MM.1S (cell line): ENCODE data around the gene DPP9.

Experiments used
- DNase-seq: peaks from one replicate; pipeline ENCODE4 v3.0.0-alpha.2; 2015
- H2AFZ ChIP-seq: fragments of 300-600 bp; sonication (generic); 2 replicates; pipeline ENCODE4 v1.6.0; 2016; ENCODE audit warnings: antibody characterized with exemption, low read length
- H3F3A ChIP-seq: fragments of 300-600 bp; sonication (generic); 2 replicates; pipeline ENCODE4 v1.6.1; 2016; ENCODE audit warnings: mild to moderate bottlenecking, antibody characterized with exemption, low read length, moderate library complexity, mixed read lengths; ENCODE audit not compliant: insufficient read depth
- H3K27ac ChIP-seq: fragments of 300-600 bp; sonication (generic); 2 replicates; pipeline ENCODE4 v1.5.1; 2016; ENCODE audit warnings: mild to moderate bottlenecking, low read length
- H3K27me3 ChIP-seq: fragments of 300-600 bp; sonication (generic); replicated peaks from 2 replicates; pipeline ENCODE4 v1.6.0; 2016; ENCODE audit warnings: low read length; ENCODE audit not compliant: insufficient read depth
- H3K36me3 ChIP-seq: fragments of 300-600 bp; sonication (generic); replicated peaks from 2 replicates; pipeline ENCODE4 v1.6.1; 2016; ENCODE audit warnings: mild to moderate bottlenecking, low read length, mixed read lengths; ENCODE audit not compliant: insufficient read depth
- H3K4me1 ChIP-seq: fragments of 300-600 bp; sonication (generic); 2 replicates; pipeline ENCODE4 v1.6.1; 2016; ENCODE audit warnings: low read length, mixed read lengths
- H3K4me2 ChIP-seq: fragments of 300-600 bp; sonication (generic); 2 replicates; pipeline ENCODE4 v1.6.0; 2016; ENCODE audit warnings: low read depth, low read length
- H3K4me3 ChIP-seq: fragments of 300-600 bp; sonication (generic); 2 replicates; pipeline ENCODE4 v1.5.1; 2016; ENCODE audit warnings: low read length, mixed read lengths
- H3K79me2 ChIP-seq: fragments of 300-600 bp; sonication (generic); 2 replicates; pipeline ENCODE4 v1.6.1; 2016; ENCODE audit warnings: mixed run types, low read length, mixed read lengths
- H3K9ac ChIP-seq: fragments of 300-600 bp; sonication (generic); 2 replicates; pipeline ENCODE4 v1.6.1; 2016; ENCODE audit warnings: low read length, mixed read lengths
- H3K9me2 ChIP-seq: fragments of 300-600 bp; sonication (generic); replicated peaks from 2 replicates; pipeline ENCODE4 v1.6.1; 2016; ENCODE audit warnings: mild to moderate bottlenecking, low read length, mixed read lengths; ENCODE audit not compliant: insufficient read depth
- H3K9me3 ChIP-seq: fragments of 300-600 bp; sonication (generic); replicated peaks from 2 replicates; pipeline ENCODE4 v1.6.1; 2016; ENCODE audit warnings: mild to moderate bottlenecking, low read length, mixed read lengths; ENCODE audit not compliant: insufficient read depth
- H4K20me1 ChIP-seq: fragments of 300-600 bp; sonication (generic); 2 replicates; pipeline ENCODE4 v1.6.1; 2016; ENCODE audit warnings: mild to moderate bottlenecking, low read length, moderate library complexity, mixed read lengths; ENCODE audit not compliant: insufficient read depth
- CTCF ChIP-seq: fragments of 300-600 bp; sonication (generic); IDR thresholded peaks from 2 replicates; pipeline ENCODE4 v1.5.1; 2016; ENCODE audit warnings: antibody characterized with exemption, low read length, mixed read lengths
- EZH2 ChIP-seq: fragments of 300-600 bp; sonication (generic); optimal IDR thresholded peaks from 2 replicates; pipeline ENCODE3; 2017; ENCODE audit warnings: low read depth, mild to moderate bottlenecking, antibody characterized with exemption, low read length, mixed read lengths
- EZH2phosphoT487 ChIP-seq: fragments of 300-600 bp; sonication (generic); IDR thresholded peaks from 2 replicates; pipeline ENCODE4 v1.6.1; 2018; ENCODE audit warnings: antibody characterized with exemption, low read length

The DPP9 gene

GRCh38 chr19:4737955-4738600 lies 14.4 kb upstream of the DPP9 start:
- H3K9me2 ChIP-seq = no peaks in the 10 kb centered on the region
- H3K4me1 ChIP-seq = no peaks in the 10 kb centered on the region
- DNase-seq = no peak
- no peaks in the 10 kb centered on the region; the same call in 1 of the 2 replicates for H4K20me1 ChIP-seq
- no peaks in the 10 kb centered on the region for H3K79me2 ChIP-seq
- no peak overlapping the region for H3K9ac ChIP-seq
- H3F3A ChIP-seq = no peaks in the 10 kb centered on the region
- H3K4me2 ChIP-seq = no peak overlapping the region
- no peak for TF ChIP-seq EZH2phosphoT487
- TF ChIP-seq EZH2 = no peak
- no peak for TF ChIP-seq CTCF
- H3K36me3 ChIP-seq = no peaks in the 10 kb centered on the region
- no peak overlapping the region for H2AFZ ChIP-seq
- H3K4me3 ChIP-seq = no peak overlapping the region
- H3K27me3 ChIP-seq = peaks cover 91% of the 10 kb centered on the region
- H3K9me3 ChIP-seq = no peaks in the 10 kb centered on the region
- H3K27ac ChIP-seq = no peak overlapping the region

- Histone ChIP-seq H3K9ac (no peak overlapping the region), H3K27me3 (peaks cover 59% of the 10 kb centered on the region), H3K27ac (no peak overlapping the region), H3K36me3 (no peaks in the 10 kb centered on the region), H3K79me2 (no peaks in the 10 kb centered on the region), H3K9me3 (no peaks in the 10 kb centered on the region), H3K4me1 (0 out of 2 replicates have a peak, but pooled peaks cover 2% of the 10 kb centered on the region), H2AFZ (no peak overlapping the region), H3K4me2 (no peak overlapping the region), H3F3A (no peaks in the 10 kb centered on the region), H3K9me2 (no peaks in the 10 kb centered on the region), H4K20me1 (no peaks in the 10 kb centered on the region; the same call in 1 of the 2 replicates), H3K4me3 (no peak overlapping the region)
- TF ChIP-seq EZH2 (no peak), CTCF (no peak), EZH2phosphoT487 (no peak)
- DNase-seq = no peak
Observed at GRCh38 chr19:4733755-4734345, 10.2 kb upstream of the DPP9 start.

- TF ChIP-seq EZH2phosphoT487 (no peak), CTCF (peak; percentile 78)
- no peaks in the 10 kb centered on the region for H3K9me3 ChIP-seq
- H3K9me2 ChIP-seq = no peaks in the 10 kb centered on the region
- H3K27me3 ChIP-seq = peaks cover 48% of the 10 kb centered on the region
- no peak overlapping the region for H3K27ac ChIP-seq
- H3F3A ChIP-seq = no peaks in the 10 kb centered on the region
- H3K4me3 ChIP-seq = no peak overlapping the region
- no peaks in the 10 kb centered on the region for H3K36me3 ChIP-seq
- 0 out of 2 replicates have a peak overlapping the region, but pooled peaks have one; percentile 57 for H2AFZ ChIP-seq
- DNase-seq = peak; percentile 82
- H3K4me2 ChIP-seq = peak overlapping the region; percentile 45
- no peak overlapping the region for H3K9ac ChIP-seq
- H4K20me1 ChIP-seq = no peaks in the 10 kb centered on the region; the same call in 1 of the 2 replicates
- 0 out of 2 replicates have a peak, but pooled peaks cover 2% of the 10 kb centered on the region for H3K4me1 ChIP-seq
- H3K79me2 ChIP-seq = no peaks in the 10 kb centered on the region
Observed at GRCh38 chr19:4732680-4733114, 9.1 kb upstream of the DPP9 start.
